ENCODE measurements around the gene EI24.
"Not testable (repeated sequence)": the region's sequence is repeated elsewhere in the genome, so short reads cannot be mapped to it uniquely, and the experiment has no call there.

DNA sequence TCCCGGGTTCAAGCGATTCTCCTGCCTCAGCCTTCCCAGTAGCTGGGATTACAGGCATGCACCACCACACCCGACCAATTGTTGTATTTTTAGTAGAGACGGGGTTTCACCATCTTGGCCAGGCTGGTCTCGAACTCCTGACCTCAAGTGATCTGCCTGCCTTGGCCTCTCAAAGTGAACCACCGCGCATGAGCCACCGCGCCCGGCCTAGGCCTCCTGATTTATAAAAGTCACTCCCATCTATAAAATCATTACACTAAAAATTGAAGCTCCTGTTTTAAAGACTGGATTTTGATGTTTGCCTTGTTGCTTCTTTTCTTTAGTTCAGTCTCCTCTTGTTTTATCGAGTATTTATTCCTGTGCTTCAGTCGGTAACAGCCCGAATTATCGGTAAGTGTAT lies 7.9 kb downstream of the EI24 start:
- TF ChIP-seq CTCF (IDR thresholded peaks at IDR 0.05; ENCODE audit: low read depth, low read length, missing input control); RXRA (IDR thresholded peaks at IDR 0.05); HNF4G (IDR thresholded peaks at IDR 0.05); TAF1 (conservative IDR thresholded peaks at IDR 0.05); ZBTB33 (IDR thresholded peaks at IDR 0.05); ATF3 (IDR thresholded peaks at IDR 0.05); YY1 (IDR thresholded peaks at IDR 0.05); JUND (IDR thresholded peaks at IDR 0.05); NR2F2 (IDR thresholded peaks at IDR 0.05): not testable (repeated sequence)
- TF ChIP-seq, protein P1, sequence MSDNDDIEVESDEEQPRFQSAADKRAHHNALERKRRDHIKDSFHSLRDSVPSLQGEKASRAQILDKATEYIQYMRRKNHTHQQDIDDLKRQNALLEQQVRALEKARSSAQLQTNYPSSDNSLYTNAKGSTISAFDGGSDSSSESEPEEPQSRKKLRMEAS (IDR thresholded peaks at IDR 0.05): not testable (repeated sequence)

All from liver (tissue), 3 donors.